Measurements from ENCODE around the gene DTWD2. TPM values are rescaled to one million over a fixed set of nuclear protein-coding genes. Genes with fewer than 3 reads are reported as not detected.
"Not testable (repeated sequence)": the region's sequence is repeated elsewhere in the genome, so short reads cannot be mapped to it uniquely, and the experiment has no call there.

DTWD2 gene
- total and polyA plus RNA-seq, 2 experiments from 2014 or later = 2.5 to 14.1 TPM

DNA sequence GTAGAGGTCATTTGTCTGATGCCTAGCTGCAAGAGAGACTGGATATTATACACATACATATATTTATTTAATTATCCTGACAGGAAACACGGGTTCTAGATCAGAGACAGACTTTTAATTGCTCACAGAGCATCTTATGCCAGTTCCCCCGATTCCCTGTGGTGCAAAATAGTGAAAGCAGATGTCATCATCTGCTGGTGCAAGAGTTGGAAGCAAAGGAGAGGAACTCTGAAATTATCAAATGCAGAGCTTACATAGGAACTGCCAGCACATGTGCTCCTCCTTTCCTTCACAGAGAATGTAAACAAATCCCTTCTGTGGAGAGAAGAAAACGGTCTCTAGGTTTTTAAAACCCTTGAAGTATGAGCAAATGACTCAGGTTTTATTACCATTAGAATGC, 69.3 kb downstream of the DTWD2 start:
- DNase-seq (ENCODE audit: low spot score) = peak; percentile 27
- no peak overlapping the region for H3K27ac ChIP-seq
- H4K20me1 ChIP-seq (ENCODE audit: insufficient read depth, poor library complexity, severe bottlenecking) = no peaks in the 10 kb centered on the region
- H2AFZ ChIP-seq = no peak overlapping the region
- no peak overlapping the region for H3K4me3 ChIP-seq
- TF ChIP-seq, protein P1, sequence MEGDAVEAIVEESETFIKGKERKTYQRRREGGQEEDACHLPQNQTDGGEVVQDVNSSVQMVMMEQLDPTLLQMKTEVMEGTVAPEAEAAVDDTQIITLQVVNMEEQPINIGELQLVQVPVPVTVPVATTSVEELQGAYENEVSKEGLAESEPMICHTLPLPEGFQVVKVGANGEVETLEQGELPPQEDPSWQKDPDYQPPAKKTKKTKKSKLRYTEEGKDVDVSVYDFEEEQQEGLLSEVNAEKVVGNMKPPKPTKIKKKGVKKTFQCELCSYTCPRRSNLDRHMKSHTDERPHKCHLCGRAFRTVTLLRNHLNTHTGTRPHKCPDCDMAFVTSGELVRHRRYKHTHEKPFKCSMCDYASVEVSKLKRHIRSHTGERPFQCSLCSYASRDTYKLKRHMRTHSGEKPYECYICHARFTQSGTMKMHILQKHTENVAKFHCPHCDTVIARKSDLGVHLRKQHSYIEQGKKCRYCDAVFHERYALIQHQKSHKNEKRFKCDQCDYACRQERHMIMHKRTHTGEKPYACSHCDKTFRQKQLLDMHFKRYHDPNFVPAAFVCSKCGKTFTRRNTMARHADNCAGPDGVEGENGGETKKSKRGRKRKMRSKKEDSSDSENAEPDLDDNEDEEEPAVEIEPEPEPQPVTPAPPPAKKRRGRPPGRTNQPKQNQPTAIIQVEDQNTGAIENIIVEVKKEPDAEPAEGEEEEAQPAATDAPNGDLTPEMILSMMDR (IDR thresholded peaks at IDR 0.05; ENCODE audit: poor library complexity) = no peak
- TF ChIP-seq EZH2phosphoT487 (IDR thresholded peaks at IDR 0.05; ENCODE audit: low read depth, severe bottlenecking, unreplicated experiment) (no peak), EZH2 (IDR thresholded peaks at IDR 0.05; ENCODE audit: borderline replicate concordance) (no peak)
- H3K9me3 ChIP-seq (ENCODE audit: low read depth) = no peaks in the 10 kb centered on the region
- WGBS (ENCODE audit: low lambda C conversion rate, missing lambda C conversion rate) = 38% methylated on average over 3 of the region's 3 CpGs
- H3K9me2 ChIP-seq (replicated peaks; ENCODE audit: insufficient read depth) = no peaks in the 10 kb centered on the region
- peaks cover 3% of the 10 kb centered on the region for H3K4me1 ChIP-seq (ENCODE audit: insufficient read depth)
- peak overlapping the region; percentile 38 for H3K4me2 ChIP-seq
- H3K79me2 ChIP-seq = no peaks in the 10 kb centered on the region
- no peaks in the 10 kb centered on the region for H3K36me3 ChIP-seq (replicated peaks; ENCODE audit: insufficient read depth, low read depth)
- H3K27me3 ChIP-seq = no peaks in the 10 kb centered on the region

DNA sequence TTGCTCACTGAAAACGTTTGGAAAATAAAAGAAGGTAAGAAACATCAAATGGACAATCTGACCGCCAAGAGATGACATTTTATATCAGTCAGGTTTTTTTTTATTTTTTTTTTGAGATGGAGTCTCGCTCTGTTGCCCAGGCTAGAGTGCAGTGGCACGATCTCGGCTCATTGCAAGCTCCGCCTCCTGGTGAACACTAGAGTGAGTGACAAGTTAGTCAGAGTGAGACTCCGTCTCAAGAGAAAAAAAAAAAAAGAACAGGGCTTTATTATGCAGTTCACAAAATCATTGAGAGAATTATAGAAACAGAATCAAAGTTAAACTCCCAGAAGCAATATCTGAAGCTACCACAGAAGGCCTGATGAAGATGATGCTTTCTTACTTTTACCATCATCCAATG, 70.1 kb downstream of the DTWD2 start:
- no peaks in the 10 kb centered on the region for H3K9me2 ChIP-seq (replicated peaks; ENCODE audit: insufficient read depth)
- no peak overlapping the region for H3K4me3 ChIP-seq
- no peaks in the 10 kb centered on the region for H3K9me3 ChIP-seq (ENCODE audit: low read depth)
- peaks cover 3% of the 10 kb centered on the region for H3K4me1 ChIP-seq (ENCODE audit: insufficient read depth)
- H3K27me3 ChIP-seq = no peaks in the 10 kb centered on the region
- no peak overlapping the region for H2AFZ ChIP-seq
- no peak for DNase-seq (ENCODE audit: low spot score)
- H3K4me2 ChIP-seq = no peak overlapping the region
- no peaks in the 10 kb centered on the region for H3K36me3 ChIP-seq (replicated peaks; ENCODE audit: insufficient read depth, low read depth)
- TF ChIP-seq, protein P1 (IDR thresholded peaks at IDR 0.05; ENCODE audit: poor library complexity) = no peak
- TF ChIP-seq EZH2phosphoT487 (IDR thresholded peaks at IDR 0.05; ENCODE audit: low read depth, severe bottlenecking, unreplicated experiment) (no peak), EZH2 (IDR thresholded peaks at IDR 0.05; ENCODE audit: borderline replicate concordance) (no peak)
- H3K27ac ChIP-seq = no peak overlapping the region
- no peaks in the 10 kb centered on the region for H3K79me2 ChIP-seq
- H4K20me1 ChIP-seq (ENCODE audit: insufficient read depth, poor library complexity, severe bottlenecking) = no peaks in the 10 kb centered on the region
- WGBS (ENCODE audit: low lambda C conversion rate, missing lambda C conversion rate) = 95% methylated on average over 7 of the region's 7 CpGs

DNA sequence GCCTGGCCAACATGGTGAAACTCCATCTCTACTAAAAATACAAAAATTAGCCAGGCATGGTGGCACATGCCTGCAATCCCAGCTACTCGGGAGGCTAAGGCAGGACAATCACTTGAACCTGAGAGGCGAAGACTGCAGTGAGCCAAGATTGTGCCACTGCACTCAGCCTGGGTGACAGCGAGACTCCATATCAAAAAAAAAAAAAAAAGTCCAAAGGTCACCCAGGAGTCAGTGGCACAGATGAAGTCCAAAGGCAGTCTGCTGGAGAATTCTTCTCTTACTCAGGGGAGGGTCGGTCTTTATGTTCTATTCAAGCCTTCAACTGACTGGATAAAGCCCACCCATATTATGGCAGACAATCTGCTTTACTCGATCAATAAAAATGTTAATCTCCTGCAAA, 80.8 kb downstream of the DTWD2 start:
- WGBS (ENCODE audit: low lambda C conversion rate, missing lambda C conversion rate) = 94% methylated on average over 5 of the region's 5 CpGs
- not testable (repeated sequence) for H3K36me3 ChIP-seq (replicated peaks; ENCODE audit: insufficient read depth, low read depth); H3K79me2 ChIP-seq; H2AFZ ChIP-seq; H3K4me1 ChIP-seq (ENCODE audit: insufficient read depth); DNase-seq (ENCODE audit: low spot score); H3K4me2 ChIP-seq; H3K27ac ChIP-seq; H3K27me3 ChIP-seq; H4K20me1 ChIP-seq (ENCODE audit: insufficient read depth, poor library complexity, severe bottlenecking); H3K9me3 ChIP-seq (ENCODE audit: low read depth); H3K4me3 ChIP-seq; H3K9me2 ChIP-seq (replicated peaks; ENCODE audit: insufficient read depth)

DNA sequence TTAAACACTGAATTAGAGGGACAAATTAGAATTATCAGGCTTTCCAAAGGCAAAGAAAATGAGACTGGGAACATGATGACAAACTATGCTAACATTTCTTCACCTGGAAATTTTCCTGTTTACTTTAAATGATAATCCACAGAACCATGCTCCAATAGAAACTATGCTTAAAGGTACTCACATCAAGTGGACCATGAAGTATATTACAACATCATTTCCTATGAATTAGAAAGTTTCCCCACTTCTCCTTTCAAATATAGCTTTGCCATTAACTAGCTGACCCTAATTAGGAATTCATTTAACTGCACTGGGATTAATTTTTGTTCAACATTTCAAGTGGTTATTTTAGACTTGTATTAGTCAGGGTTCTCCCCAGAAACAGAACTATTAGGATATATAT, 81.4 kb downstream of the DTWD2 start:
- TF ChIP-seq, protein P1 (IDR thresholded peaks at IDR 0.05; ENCODE audit: poor library complexity) = no peak
- TF ChIP-seq EZH2 (IDR thresholded peaks at IDR 0.05; ENCODE audit: borderline replicate concordance) = no peak
- TF ChIP-seq EZH2phosphoT487 (IDR thresholded peaks at IDR 0.05; ENCODE audit: low read depth, severe bottlenecking, unreplicated experiment) = no peak
- Histone ChIP-seq H4K20me1 (ENCODE audit: insufficient read depth, poor library complexity, severe bottlenecking) (no peaks in the 10 kb centered on the region), H3K9me2 (replicated peaks; ENCODE audit: insufficient read depth) (no peaks in the 10 kb centered on the region), H3K27ac (no peak overlapping the region), H2AFZ (no peak overlapping the region), H3K4me1 (ENCODE audit: insufficient read depth) (no peaks in the 10 kb centered on the region), H3K4me3 (no peak overlapping the region), H3K79me2 (no peaks in the 10 kb centered on the region), H3K27me3 (no peaks in the 10 kb centered on the region), H3K4me2 (no peak overlapping the region), H3K9me3 (ENCODE audit: low read depth) (no peaks in the 10 kb centered on the region), H3K36me3 (replicated peaks; ENCODE audit: insufficient read depth, low read depth) (no peaks in the 10 kb centered on the region)
- no peak for DNase-seq (ENCODE audit: low spot score)

Measured in hepatocyte (in vitro differentiated cells).